Right lobe of liver (tissue), 4 donors: ENCODE results near the gene AGBL3.

Source experiments
- POLR2A ChIP-seq: fragments of 450-650 bp; IDR thresholded peaks from one replicate; pipeline ENCODE4 v1.6.1; 2017; ENCODE audit warnings: antibody characterized with exemption, mild to moderate bottlenecking
- TF ChIP-seq, protein P1 (sequence below), 4 donors: fragments of 200-600 bp in 3 of 4; fragments of 450-650 bp in 1 of 4; IDR thresholded peaks; one replicate each; pipeline versions ENCODE4 v1.5.1 to v1.8.0; 2016 to 2022; ENCODE audit warnings: antibody characterized with exemption in 4 of 4, mild to moderate bottlenecking in 2 of 4
- donor health status: DM: no; HTN: no; CAD: no.
- donor health status: DM: no; HTN: no; CAD: no.
- donor health status: DM: no; HTN: yes; CAD: no.

DNA sequence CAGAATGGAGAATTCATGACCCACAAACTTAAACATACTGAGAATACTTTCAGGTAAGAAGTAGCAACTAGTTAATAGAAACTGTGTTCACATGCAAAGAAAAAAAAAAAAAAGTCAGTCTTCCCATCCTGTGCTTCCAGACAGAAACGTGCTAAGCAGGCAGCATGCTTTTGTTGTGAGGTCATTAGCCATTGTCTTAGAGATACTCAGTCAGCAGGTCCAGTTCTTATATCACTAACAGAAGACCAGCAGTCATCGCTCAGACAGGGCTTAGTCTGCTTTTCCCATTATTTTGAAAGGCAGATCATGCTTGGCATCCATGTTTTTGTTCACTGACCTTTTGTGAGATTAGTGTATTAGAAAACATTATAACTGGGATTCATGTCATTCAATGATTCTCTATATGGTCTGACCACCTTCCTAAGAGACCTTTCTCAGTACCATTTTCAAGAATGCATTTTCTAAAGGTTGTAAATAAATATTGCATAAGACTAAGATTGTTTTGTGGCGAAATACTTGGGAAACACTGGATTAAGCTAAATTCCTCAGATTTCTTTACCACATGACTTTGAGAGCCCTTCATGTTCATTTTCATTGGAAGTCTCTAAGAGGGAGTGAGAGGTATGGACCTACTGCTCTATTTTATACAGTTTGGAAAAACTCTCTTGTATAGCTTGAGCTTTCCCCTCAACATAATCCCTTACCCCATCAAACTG lies 45.0 kb upstream of the AGBL3 start:
- TF ChIP-seq, protein P1, sequence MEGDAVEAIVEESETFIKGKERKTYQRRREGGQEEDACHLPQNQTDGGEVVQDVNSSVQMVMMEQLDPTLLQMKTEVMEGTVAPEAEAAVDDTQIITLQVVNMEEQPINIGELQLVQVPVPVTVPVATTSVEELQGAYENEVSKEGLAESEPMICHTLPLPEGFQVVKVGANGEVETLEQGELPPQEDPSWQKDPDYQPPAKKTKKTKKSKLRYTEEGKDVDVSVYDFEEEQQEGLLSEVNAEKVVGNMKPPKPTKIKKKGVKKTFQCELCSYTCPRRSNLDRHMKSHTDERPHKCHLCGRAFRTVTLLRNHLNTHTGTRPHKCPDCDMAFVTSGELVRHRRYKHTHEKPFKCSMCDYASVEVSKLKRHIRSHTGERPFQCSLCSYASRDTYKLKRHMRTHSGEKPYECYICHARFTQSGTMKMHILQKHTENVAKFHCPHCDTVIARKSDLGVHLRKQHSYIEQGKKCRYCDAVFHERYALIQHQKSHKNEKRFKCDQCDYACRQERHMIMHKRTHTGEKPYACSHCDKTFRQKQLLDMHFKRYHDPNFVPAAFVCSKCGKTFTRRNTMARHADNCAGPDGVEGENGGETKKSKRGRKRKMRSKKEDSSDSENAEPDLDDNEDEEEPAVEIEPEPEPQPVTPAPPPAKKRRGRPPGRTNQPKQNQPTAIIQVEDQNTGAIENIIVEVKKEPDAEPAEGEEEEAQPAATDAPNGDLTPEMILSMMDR (IDR thresholded peaks at IDR 0.05): no peak
- TF ChIP-seq POLR2A: no peak
